GM12878 (cell line): ENCODE results near the gene WDR93. TPM values are rescaled to one million over a fixed set of nuclear protein-coding genes. Genes with fewer than 3 reads are reported as not detected.

ENCODE experiments used
- ATAC-seq: fragments of 200-7000 bp; cut with Tn5 transposase; 3 replicates; pipeline ENCODE4 v1.9.1; 2020; ENCODE audit warnings: mild to moderate bottlenecking, moderate library complexity
- BruUV-seq: library from RNA; stranded (reverse); fragments of 400-500 nt; replicated peaks from 2 replicates; lab custom pipeline; 2021; lab: Mats Ljungman, UMichigan
- CTCF ChIA-PET: fragments of 300-600 bp; sonication (Branson Sonifier 250); formaldehyde crosslinking; extraction: SDS; loops from one replicate; lab custom pipeline; 2021; ENCODE audit warnings: inconsistent platforms; lab: Yijun Ruan, JAX
- POLR2A ChIA-PET: fragments of 350-600 bp; formaldehyde crosslinking; extraction: SDS; loops from one replicate; lab custom pipeline; 2021; ENCODE audit warnings: inconsistent platforms; lab: Charles Lee
- RAD21 ChIA-PET: fragments of 300-600 bp; sonication (Branson Sonifier 250); formaldehyde crosslinking; loops from one replicate; lab custom pipeline; 2023; ENCODE audit warnings: antibody characterized with exemption; ENCODE audit not compliant: unreplicated experiment; lab: Charles Lee
- SMC1A ChIA-PET: fragments of 300-600 bp; sonication (Branson Sonifier 250); formaldehyde crosslinking; loops from one replicate; lab custom pipeline; 2023; ENCODE audit not compliant: unreplicated experiment, uncharacterized antibody; lab: Charles Lee
- DNase-seq: peaks from one replicate; pipeline ENCODE4 v3.0.0-alpha.2; 2011; ENCODE audit warnings: low read depth, low spot score
- FAIRE-seq: peaks from 3 replicates; lab custom pipeline; 2011; peaks lifted over from hg19 to GRCh38; lab: Jason Lieb, UNC
- H2AFZ ChIP-seq: 2 replicates; pipeline ENCODE4 v1.6.0; 2011; ENCODE audit warnings: low read depth, low read length, control low read depth; ENCODE audit not compliant: control insufficient read depth
- H3K27ac ChIP-seq: 2 replicates; pipeline ENCODE4 v1.5.1; 2011; ENCODE audit warnings: control low read depth; ENCODE audit not compliant: control insufficient read depth, insufficient read depth
- H3K27me3 ChIP-seq, 2 experiments: replicated peaks in 1 of 2; 2 replicates each; pipeline versions ENCODE4 v1.6.0 to v1.6.1; 2011; ENCODE audit warnings: low read length in 1 of 2; ENCODE audit not compliant: control insufficient read depth in 2 of 2, insufficient read depth in 2 of 2
- H3K36me3 ChIP-seq, 2 experiments: 2 replicates each; pipeline ENCODE4 v1.5.1; 2011; ENCODE audit warnings: low read length in 1 of 2; ENCODE audit not compliant: control insufficient read depth in 2 of 2, insufficient read depth in 2 of 2
- H3K4me1 ChIP-seq: 2 replicates; pipeline ENCODE4 v1.6.1; 2011; ENCODE audit warnings: mild to moderate bottlenecking, low read length, moderate library complexity, mixed read lengths; ENCODE audit not compliant: control insufficient read depth, insufficient read depth
- H3K4me2 ChIP-seq: 2 replicates; pipeline ENCODE4 v1.6.0; 2011; ENCODE audit warnings: control low read depth; ENCODE audit not compliant: control insufficient read depth, insufficient read depth
- H3K4me3 ChIP-seq: fragments of 200-600 bp; sonication (generic); 2 replicates; pipeline ENCODE4 v1.5.1; 2016
- H3K79me2 ChIP-seq: 2 replicates; pipeline ENCODE4 v1.6.0; 2011; ENCODE audit warnings: low read length; ENCODE audit not compliant: control insufficient read depth, insufficient read depth
- H3K9ac ChIP-seq: 2 replicates; pipeline ENCODE4 v1.8.0; 2011; ENCODE audit warnings: low read length, control low read depth, mixed read lengths; ENCODE audit not compliant: control insufficient read depth, insufficient read depth
- H3K9me3 ChIP-seq: replicated peaks from 3 replicates; pipeline ENCODE4 v1.5.1; 2011; ENCODE audit warnings: mild to moderate bottlenecking, low read length; ENCODE audit not compliant: control insufficient read depth, insufficient read depth
- H4K20me1 ChIP-seq: 2 replicates; pipeline ENCODE4 v1.6.0; 2011; ENCODE audit not compliant: control insufficient read depth, insufficient read depth
- BHLHE40 ChIP-seq, 2 experiments: fragments of 450-650 bp in 1 of 2; IDR thresholded peaks; 2 replicates each; pipeline ENCODE4 v1.6.1; 2011 to 2017; ENCODE audit warnings: low read depth in 2 of 2, borderline replicate concordance in 1 of 2, improper control_type of control experiment in 1 of 2, low read length in 1 of 2, mild to moderate bottlenecking in 1 of 2
- FOS ChIP-seq: IDR thresholded peaks from 3 replicates; pipeline ENCODE4 v1.6.1; 2011; ENCODE audit warnings: borderline replicate concordance; ENCODE audit not compliant: insufficient read length; ENCODE audit errors: extremely low read depth
- GATAD2B ChIP-seq: fragments of 450-650 bp; conservative IDR thresholded peaks from 2 replicates; pipeline ENCODE4 v1.6.1; 2017; ENCODE audit warnings: low read depth, mild to moderate bottlenecking, moderate library complexity
- NR2C2 ChIP-seq: IDR thresholded peaks from 2 replicates; pipeline ENCODE4 v1.6.1; 2011; ENCODE audit warnings: borderline replicate concordance, low read depth; ENCODE audit not compliant: control insufficient read depth, insufficient read length
- PML ChIP-seq: IDR thresholded peaks from 2 replicates; pipeline ENCODE4 v1.6.1; 2012; ENCODE audit warnings: low read length, inconsistent platforms
- SMARCA5 ChIP-seq: fragments of 450-650 bp; IDR thresholded peaks from 2 replicates; pipeline ENCODE4 v1.6.1; 2017; ENCODE audit warnings: mild to moderate bottlenecking
- WGBS: methylation state at CpG from one replicate; pipeline ENCODE4 v1.1.6; 2016; ENCODE audit warnings: low lambda C conversion rate; ENCODE audit not compliant: insufficient replicate concordance, insufficient coverage; ENCODE audit errors: missing lambda C conversion rate; 5-methylcytosine and 5-hydroxymethylcytosine counted together
- in situ Hi-C: fragments of 300-500 bp; cut with MboI; formaldehyde crosslinking; loops from 9 replicates; pipeline ENCODE4 v1.14.3; 2018; ENCODE audit warnings: mixed read lengths
- intact Hi-C: fragments of 100-400 bp; cut with micrococcal nuclease; formaldehyde crosslinking; loops from one replicate; pipeline ENCODE4 v1.14.2; 2022; ENCODE audit not compliant: unreplicated experiment
- polyA plus RNA-seq, 11 experiments: library from polyadenylated mRNA; depleted of rRNA in 4 of 11; unstranded in 6 of 11; stranded (reverse) in 5 of 11; fragments of >200 nt; fragmentation: Nextera tagmentation in 4 of 11; fragmentation: Illumina TruSeq in 1 of 11; extraction: Ambion mirVana in 4 of 11; extraction: Trizol in 1 of 11; gene quantifications; 1 replicate in 1 of 11; 2 replicates in 10 of 11; pipeline versions ENCODE4 v1.2.1 to v1.2.3, GENCODE V29; 2011 to 2016; ENCODE audit warnings: inconsistent platforms in 2 of 11, missing spikeins in 2 of 11, low read depth in 1 of 11
- total RNA-seq, 4 experiments: library from RNA; depleted of rRNA in 3 of 4; stranded (reverse); fragments of >200 nt in 3 of 4; fragmentation: Illumina TruSeq in 1 of 4; extraction: Trizol in 1 of 4; gene quantifications; 2 replicates each; pipeline versions ENCODE4 v1.2.1 to v1.2.3, GENCODE V29; 2013 to 2021

The WDR93 gene
- total and polyA plus RNA-seq, 10 of the 15 experiments (the other 5 are each of a cell fraction or from before 2014, with no cell fraction given), result not detected

DNA sequence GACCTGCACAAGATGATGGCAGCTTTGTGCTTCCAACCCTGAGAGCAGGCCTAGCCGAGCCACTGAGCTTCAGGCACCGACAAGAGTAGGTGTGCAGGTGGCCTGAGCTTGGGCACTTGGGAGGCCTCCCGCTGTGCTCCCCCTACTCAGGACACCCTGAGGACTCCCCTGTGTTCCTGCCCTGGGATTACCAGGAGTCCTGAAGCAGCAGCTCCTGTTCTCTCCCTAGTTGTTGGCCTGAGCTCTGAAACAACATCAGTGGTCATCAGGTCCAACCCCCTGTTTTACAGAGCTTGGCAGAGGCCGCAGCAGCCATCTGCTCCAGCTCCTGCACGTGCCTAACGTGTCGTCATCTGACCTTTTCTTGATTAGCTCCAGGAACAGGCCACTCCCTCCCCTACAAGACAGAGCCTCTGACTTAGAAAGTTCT, 77.5 kb downstream of the WDR93 start:
- H3K9me3 ChIP-seq, result no peaks in the 10 kb centered on the region
- intact Hi-C loops (loop anchor here (10.0 kb wide), 1 partner anchor 317 kb away; no protein-coding TSS in a partner anchor), in situ Hi-C loops (no loop called here)
- H3K27ac ChIP-seq, result no peak overlapping the region
- no peak for DNase-seq
- H3K27me3 ChIP-seq, result no peaks in the 10 kb centered on the region
- H3K9ac ChIP-seq, result no peak overlapping the region
- RAD21 ChIA-PET, result interaction anchor here (2.5 kb wide), 1 partner anchor 107 kb away, joined by 10 read pairs; no protein-coding TSS in a partner anchor
- FAIRE-seq, result no peak
- H3K36me3 ChIP-seq, result no peaks in the 10 kb centered on the region
- POLR2A ChIA-PET, result no interaction called here
- no peak overlapping the region for H3K4me2 ChIP-seq
- no peaks in the 10 kb centered on the region for H3K79me2 ChIP-seq
- 54% methylated on average over 6 of the region's 7 CpGs for WGBS
- no peak overlapping the region for H2AFZ ChIP-seq
- H4K20me1 ChIP-seq, result no peaks in the 10 kb centered on the region
- ATAC-seq, result no peak; the same call in 2 of the 3 replicates
- no peak overlapping the region for H3K4me3 ChIP-seq
- CTCF ChIA-PET, result interaction anchor here (1.2 to 2.5 kb wide), 3 partner anchors 7 to 204 kb away, joined by 3 to 14 read pairs (median 5); no protein-coding TSS in a partner anchor
- SMC1A ChIA-PET, result no interaction called here
- H3K4me1 ChIP-seq, result no peaks in the 10 kb centered on the region
- TF ChIP-seq NR2C2 (no peak), GATAD2B (no peak), SMARCA5 (no peak), FOS (no peak), BHLHE40 (IDR thresholded peaks at IDR 0.05; ENCODE audit: borderline replicate concordance in 1 of 2, low read depth in 2 of 2, low read length in 1 of 2) (0 out of 4 replicates have a peak, but pooled peaks of 1 of the 2 experiments have one; percentile 18)
- no TSS peak for BruUV-seq

DNA sequence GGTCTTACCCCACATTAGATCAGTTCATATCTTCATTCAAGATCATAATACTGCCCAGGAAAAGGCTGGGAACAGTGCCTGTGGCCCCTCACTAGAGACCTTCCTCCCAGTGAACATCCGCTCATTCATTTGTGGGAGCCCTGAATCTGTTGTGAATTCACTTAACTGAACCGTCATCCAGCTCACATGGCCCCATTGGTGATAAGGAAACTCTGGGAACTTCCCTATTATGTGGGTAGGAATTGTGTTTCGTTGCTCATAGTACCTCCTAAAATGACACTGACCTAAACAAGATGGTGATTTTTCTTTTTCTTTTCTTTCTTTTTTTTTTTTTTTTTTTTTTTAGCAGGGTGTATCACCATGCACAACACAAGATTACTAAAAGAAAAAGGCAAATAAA, 78.8 kb downstream of the WDR93 start:
- H3K4me3 ChIP-seq, result no peak overlapping the region
- intact Hi-C loops, result loop anchor here (10.0 kb wide), 1 partner anchor 315 kb away; no protein-coding TSS in a partner anchor
- H3K27me3 ChIP-seq, result no peaks in the 10 kb centered on the region
- 32% methylated on average over 3 of the region's 3 CpGs for WGBS
- no peak overlapping the region for H3K27ac ChIP-seq
- no peaks in the 10 kb centered on the region for H3K36me3 ChIP-seq
- SMC1A ChIA-PET, result no interaction called here
- RAD21 ChIA-PET, result interaction anchor here (2.5 kb wide), 1 partner anchor 106 kb away, joined by 10 read pairs; no protein-coding TSS in a partner anchor
- no peak for TF ChIP-seq PML
- H3K4me2 ChIP-seq, result no peak overlapping the region
- no peaks in the 10 kb centered on the region for H4K20me1 ChIP-seq
- ATAC-seq (no peak), DNase-seq (no peak), FAIRE-seq (no peak)
- in situ Hi-C loops, result no loop called here
- H2AFZ ChIP-seq, result no peak overlapping the region
- no peaks in the 10 kb centered on the region for H3K4me1 ChIP-seq
- no TSS peak for BruUV-seq
- H3K9ac ChIP-seq, result no peak overlapping the region
- no peaks in the 10 kb centered on the region for H3K79me2 ChIP-seq
- CTCF ChIA-PET, result interaction anchor here (1.2 to 2.5 kb wide), 2 partner anchors 8 to 105 kb away, joined by 5 to 14 read pairs; no protein-coding TSS in a partner anchor
- POLR2A ChIA-PET, result interaction anchor here (0.7 kb wide), 1 partner anchor 91 kb away, joined by 6 read pairs; no protein-coding TSS in a partner anchor
- no peaks in the 10 kb centered on the region for H3K9me3 ChIP-seq
